HG03103 (cell line): ENCODE measurements around the gene MAGEC2.

Experiments
- ATAC-seq: cut with Tn5 transposase; IDR thresholded peaks from one replicate; pipeline ENCODE4 v1.9.1; 2021; ENCODE audit warnings: low read depth; ENCODE audit not compliant: unreplicated experiment

The MAGEC2 gene, protein sequence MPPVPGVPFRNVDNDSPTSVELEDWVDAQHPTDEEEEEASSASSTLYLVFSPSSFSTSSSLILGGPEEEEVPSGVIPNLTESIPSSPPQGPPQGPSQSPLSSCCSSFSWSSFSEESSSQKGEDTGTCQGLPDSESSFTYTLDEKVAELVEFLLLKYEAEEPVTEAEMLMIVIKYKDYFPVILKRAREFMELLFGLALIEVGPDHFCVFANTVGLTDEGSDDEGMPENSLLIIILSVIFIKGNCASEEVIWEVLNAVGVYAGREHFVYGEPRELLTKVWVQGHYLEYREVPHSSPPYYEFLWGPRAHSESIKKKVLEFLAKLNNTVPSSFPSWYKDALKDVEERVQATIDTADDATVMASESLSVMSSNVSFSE

DNA sequence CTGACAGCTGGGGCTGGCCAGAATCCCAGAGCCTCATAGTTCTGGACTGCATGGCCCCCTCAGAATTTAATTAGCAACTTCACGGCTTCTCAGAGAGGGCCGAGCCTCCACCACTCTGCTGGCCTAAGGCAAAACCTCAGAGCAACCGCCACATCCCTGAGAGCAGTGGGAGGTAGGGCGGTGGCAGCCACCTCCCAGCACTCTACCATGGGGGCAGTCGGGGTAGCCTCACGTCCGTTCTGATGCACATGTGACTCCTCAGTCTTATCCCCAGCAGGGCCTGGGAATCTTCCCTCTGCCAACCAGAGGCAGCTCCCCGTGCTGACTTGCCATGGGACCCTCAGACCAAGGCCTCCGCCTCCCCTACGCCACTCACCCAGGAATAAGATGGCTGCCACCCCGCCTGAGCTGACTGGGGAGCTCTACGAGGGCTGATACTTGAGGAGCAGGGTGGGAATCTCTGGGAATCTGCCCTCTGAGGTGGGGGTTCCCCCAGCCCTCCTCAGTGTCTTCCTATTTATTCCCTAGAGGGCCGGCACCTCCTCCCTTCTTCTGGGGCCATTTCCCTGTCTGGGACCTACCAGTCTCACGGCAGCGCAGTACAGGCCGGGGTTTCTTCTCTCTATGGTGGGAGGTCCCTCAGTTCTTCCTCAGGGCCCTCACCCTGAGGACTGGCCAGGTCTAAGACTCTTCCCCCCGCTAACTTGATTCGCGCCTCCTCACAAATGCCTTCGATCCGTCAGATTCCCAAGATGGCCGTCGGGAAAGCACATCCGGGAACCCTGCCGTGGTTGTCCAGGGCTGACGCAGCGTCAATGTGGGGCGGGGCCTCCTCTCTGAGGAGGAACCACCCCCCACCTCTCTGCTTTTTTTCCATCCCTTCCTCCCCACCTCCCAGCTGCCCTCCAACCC, at the start of gene MAGEC2:
MAGEC2 (minus strand) TSS at position 769 of the 912 bp plus-strand sequence. CDS start 1,303 bp downstream, outside the sequence.
- no peak for ATAC-seq

DNA sequence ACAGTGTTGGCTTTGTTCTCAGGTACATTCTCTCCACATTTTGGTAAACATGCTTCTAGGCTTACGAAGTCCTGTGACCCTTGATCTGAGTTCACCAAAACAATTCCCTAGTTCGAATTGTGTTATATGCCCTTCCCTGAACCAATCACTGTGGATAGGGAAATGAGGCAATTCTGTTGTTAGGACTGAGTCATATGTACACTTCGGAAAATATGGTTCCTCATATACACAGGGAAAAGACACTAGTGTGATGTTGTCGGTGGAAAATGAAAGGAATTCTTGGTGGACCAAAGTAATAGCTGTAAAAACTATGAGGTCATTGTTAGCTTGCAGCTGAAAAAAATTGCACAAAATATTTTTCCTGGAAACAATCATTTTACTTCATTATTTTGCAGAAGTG, 46.6 kb upstream of the MAGEC2 start:
- no peak for ATAC-seq

DNA sequence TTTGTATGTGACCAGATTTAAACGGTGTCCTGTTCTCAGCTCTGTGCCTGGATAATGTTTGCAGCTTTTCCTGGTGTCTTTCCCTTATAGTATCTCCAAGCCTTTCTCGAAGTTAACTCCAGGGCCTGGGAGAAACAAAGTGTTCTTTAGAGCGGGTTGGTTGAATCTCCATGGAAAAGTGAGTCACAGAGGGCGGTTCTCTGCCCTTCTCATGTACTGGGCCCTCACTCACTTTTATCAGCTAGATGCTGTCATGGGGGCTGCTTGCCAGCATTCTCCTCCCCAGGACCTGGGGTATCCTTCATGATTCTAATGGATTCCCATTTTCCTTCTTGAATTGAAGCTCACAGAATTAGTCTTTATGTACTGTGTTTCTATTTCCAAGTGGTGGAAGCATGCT, 46.1 kb upstream of the MAGEC2 start:
- ATAC-seq = no peak

DNA sequence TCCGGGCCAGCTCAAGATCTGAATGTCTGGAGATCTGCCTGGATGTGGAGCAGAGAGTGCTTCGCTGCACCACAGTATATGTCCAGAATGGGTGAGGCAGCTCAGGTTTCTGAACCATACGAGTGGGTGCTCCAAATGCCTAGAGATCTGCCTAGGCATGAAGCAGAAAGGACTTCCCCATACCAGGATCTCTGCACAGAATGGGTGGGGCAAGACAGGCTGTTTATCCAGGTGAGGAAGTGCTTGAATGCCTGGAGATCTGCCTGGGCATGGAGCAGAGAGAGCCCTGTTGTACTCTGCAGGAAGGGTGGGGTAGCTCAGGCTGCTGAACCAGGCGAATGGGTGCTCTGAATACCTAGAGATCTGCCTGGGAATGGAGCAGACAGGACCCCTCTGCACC, 45.4 kb upstream of the MAGEC2 start:
- no peak for ATAC-seq

DNA sequence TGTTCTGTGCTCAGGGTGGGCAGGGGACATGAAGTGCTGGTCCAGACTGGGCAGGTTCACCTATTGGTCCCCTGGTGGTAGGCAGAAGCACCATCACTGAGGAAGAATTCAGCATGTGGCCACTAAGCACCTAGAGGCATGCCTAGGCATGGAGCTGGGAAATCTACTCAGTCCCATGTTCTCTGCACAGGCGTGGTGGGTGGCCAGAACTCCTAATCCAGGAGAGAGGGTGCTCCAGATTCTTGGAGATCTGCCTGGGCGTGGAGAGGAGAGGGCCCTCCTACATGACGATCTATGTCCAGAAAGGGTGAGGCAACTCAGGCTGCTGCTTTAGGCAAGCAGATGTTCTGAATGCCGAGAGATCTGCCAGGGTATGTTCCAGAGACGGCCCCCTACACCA, 44.6 kb upstream of the MAGEC2 start:
- no peak for ATAC-seq

DNA sequence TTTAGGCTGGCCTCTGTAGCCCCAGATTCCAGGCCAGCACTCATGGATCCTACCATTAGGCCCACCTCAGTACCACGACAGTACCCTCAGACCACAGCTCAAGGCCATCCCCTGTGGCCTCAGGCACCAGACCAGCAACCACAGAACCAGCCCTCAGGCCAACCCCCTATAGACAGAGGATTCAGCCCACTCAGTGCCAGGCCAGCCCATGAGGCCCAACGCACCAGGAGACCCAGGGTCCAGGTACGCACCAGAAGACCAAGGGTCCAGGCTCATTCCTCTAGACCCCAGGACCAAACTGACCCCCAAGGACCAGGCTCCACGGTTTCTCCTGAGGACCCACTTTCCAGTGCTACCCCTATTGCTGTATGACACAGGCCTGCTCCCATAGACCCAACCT, 39.5 kb upstream of the MAGEC2 start:
- no peak for ATAC-seq

DNA sequence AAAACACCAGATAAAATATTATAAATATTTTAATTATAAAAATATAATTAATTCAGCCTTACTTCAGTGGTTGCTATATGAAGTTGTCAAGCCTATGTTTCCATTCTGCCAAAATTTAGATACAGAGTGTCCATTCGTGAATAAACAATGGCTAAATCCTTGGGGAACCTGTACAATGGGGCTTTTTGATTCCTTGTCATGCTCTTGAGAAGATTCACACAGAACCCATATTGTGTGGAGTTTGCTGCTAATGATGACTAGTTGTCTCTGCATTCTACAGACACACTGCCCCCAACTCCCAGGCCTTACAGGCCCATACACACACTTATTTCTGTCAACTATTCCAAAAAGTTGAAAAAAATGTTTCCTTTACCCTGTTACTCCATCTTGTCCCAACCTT, 33.4 kb upstream of the MAGEC2 start:
- no peak for ATAC-seq

DNA sequence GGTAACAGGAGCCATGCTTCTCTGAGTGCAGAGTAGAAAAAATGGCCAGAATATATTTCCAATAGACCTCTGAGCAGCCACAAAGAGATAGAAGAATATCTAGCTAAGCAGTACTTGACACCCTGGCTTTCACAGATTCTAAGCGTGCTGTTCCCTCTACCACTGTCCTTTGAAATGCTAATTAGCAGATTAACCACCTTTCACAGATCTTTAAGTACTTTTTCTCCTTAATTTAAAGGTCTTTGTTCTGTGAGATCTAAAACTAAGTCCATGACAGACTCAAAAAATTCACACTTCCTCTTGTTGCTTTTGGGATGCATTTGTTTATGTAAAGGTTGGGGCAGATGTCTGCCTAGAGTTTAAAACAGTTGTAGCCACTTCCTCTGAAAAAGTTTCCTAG, 28.3 kb upstream of the MAGEC2 start:
- no peak for ATAC-seq

DNA sequence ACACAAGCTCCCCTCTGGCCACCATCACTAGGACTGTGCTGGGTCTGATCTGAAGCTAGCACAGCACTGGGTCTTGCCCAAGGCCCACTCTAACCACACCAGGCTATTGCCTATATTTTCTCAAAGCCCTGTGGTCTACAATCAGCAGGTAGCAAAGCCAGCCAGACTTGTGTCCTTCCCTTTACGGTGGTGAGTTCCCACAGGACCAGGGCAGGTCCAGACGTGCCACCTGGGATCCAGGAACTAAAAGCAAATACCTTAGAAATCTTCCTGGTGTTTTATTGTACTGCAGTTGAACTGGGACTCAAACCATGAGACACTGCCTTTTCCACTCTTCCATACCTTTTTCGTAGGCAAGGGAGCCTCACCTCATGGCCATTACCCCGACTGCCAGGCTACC, 9.0 kb upstream of the MAGEC2 start:
- no peak for ATAC-seq

DNA sequence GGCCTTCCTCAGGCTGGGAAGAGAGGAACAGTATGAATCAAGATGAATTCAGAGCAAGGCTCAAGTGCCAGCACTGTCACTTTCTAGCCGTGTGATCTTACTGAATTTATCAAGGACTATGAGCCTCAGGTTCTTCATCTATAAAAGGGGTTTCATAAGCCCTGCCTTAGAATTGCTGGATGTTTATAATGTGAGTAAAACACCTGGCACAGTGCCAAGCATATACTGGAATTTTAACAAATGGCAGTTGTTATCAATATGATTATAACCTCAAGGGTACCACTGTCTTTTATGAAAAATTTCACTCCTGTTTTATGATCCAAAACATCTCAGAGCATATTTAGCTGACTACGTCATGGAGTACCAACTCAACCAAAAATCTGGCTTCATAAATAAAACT, 4.0 kb downstream of the MAGEC2 start:
- no peak for ATAC-seq

DNA sequence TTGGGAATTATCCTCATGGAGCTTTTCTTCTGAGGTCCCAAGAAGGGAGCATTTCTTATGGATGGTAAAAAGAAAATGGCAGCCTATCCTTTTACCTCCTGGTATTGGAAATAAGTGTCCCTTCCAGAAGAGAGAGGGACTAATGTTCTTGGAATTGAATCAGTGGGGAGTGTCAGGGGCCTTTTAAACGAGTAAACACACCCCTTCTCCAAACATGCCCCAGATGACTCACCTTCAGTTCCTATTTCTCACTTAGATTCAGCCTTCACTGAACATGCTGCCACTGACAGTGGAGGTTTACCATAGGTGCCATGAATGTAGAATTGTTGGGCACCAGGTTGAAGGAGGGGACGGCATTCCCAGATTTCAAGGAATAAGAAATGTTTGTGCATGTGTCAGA, 19.0 kb downstream of the MAGEC2 start:
- no peak for ATAC-seq

DNA sequence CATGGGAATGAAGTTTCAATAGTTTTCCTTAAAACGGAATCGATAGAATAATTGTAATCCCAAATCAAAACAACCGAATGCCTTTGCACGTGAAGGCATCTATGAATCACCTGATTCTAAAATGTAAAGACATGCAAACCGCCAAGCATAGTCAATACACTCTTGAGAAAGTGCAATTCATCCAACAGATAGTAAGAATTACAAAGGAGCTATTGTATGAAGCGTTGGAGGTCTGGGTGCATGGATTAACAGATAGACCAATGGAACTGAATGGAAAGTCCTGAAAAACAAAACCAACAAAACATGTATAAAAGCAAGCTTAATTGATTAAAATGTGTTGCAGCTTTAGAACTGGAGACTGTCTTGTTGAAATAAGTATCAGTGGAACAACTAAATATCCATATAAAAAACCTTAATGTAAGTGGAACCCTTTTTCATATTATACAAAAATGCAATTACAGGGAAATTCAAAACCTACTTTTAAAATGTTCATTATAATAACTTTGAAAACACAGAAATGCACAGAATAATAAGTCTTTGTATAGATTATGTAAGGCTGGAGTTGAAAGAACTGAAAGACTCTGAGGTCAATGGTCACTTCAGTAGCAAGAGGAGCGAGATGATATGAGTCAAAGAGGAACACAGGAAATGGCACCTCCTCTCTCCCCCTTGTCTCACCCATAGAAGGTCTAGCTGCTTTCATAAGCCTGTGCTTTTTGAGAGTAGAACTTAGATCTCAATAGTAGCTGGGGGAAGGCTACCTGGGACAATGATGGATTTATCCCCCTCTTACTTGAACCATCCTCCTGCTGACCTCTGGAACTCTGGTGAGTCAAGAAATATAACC, 20.1 kb downstream of the MAGEC2 start:
- ATAC-seq = no peak

DNA sequence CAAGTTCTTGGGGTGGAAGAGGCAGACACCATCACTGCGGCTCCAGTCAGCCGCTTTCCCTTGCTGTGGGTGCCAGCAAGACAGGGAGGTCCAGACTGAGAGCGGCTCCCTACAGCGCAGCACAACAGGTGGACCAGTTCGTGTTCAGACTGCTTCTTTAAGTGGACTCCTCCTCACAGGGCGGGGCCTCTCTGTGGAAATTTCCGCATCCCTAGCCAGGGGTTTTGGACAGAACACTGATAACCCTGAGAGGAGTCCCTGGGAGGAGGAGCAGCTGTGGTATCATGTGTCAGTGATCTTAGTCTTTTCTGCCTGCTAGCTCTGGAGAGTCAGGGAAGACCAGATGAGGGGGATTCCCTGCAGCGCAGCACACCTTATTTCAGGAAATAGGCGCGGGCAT, 48.5 kb downstream of the MAGEC2 start:
- no peak for ATAC-seq
